Measurements from ENCODE around the gene DHX30. TPM values are rescaled to one million over a fixed set of nuclear protein-coding genes. Genes with fewer than 3 reads are reported as not detected.
A peak's percentile ranks its signal among the peaks of the same experiment; 100 is the strongest.

The DHX30 gene
- total RNA-seq, 1 donor from 2014 or later, result 49.8 TPM

GRCh38 chr3:47766186-47766585 is 36.8 kb upstream of the DHX30 start:
- H3K4me1 ChIP-seq, result peaks cover 9% of the 10 kb centered on the region
- H3K9me3 ChIP-seq (replicated peaks), result no peaks in the 10 kb centered on the region
- H3K4me3 ChIP-seq, result no peak overlapping the region
- DNase-seq, result no peak
- H3K36me3 ChIP-seq, result peaks cover 9% of the 10 kb centered on the region
- intact Hi-C loops (cut with micrococcal nuclease), result no loop called here
- TF ChIP-seq, protein P1, sequence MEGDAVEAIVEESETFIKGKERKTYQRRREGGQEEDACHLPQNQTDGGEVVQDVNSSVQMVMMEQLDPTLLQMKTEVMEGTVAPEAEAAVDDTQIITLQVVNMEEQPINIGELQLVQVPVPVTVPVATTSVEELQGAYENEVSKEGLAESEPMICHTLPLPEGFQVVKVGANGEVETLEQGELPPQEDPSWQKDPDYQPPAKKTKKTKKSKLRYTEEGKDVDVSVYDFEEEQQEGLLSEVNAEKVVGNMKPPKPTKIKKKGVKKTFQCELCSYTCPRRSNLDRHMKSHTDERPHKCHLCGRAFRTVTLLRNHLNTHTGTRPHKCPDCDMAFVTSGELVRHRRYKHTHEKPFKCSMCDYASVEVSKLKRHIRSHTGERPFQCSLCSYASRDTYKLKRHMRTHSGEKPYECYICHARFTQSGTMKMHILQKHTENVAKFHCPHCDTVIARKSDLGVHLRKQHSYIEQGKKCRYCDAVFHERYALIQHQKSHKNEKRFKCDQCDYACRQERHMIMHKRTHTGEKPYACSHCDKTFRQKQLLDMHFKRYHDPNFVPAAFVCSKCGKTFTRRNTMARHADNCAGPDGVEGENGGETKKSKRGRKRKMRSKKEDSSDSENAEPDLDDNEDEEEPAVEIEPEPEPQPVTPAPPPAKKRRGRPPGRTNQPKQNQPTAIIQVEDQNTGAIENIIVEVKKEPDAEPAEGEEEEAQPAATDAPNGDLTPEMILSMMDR (IDR thresholded peaks at IDR 0.05; ENCODE audit: borderline replicate concordance), result no peak
- no peaks in the 10 kb centered on the region for H3K27me3 ChIP-seq (ENCODE audit: low read depth)
- no peak overlapping the region for H3K27ac ChIP-seq (replicated peaks)

DNA sequence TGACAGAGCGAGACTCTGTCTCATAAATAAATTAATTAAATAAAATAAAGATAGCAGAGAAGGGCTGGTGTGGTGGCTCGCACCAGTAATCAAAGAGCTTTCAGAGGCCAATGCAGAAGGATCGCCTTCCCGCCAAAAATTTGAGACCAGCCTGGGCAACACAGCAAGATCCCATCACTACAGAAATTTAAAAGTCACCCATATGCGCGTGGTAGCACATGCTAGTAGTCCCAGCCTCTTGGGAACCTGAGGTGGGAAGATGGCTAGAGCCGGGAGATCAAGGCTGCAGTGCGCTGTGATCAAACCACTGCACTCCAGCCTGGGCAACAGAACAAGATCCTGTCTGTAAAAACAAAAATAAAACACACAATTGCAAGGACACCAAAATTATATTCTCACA is 30.9 kb upstream of the DHX30 start:
- no peak for DNase-seq
- H3K36me3 ChIP-seq, result peaks cover 25% of the 10 kb centered on the region
- H3K4me1 ChIP-seq, result no peaks in the 10 kb centered on the region
- no peaks in the 10 kb centered on the region for H3K9me3 ChIP-seq (replicated peaks)
- H3K27me3 ChIP-seq (ENCODE audit: low read depth), result no peaks in the 10 kb centered on the region
- intact Hi-C loops (cut with micrococcal nuclease), result no loop called here
- no peak overlapping the region for H3K27ac ChIP-seq (replicated peaks)
- H3K4me3 ChIP-seq, result no peak overlapping the region
- TF ChIP-seq, protein P1 (IDR thresholded peaks at IDR 0.05; ENCODE audit: borderline replicate concordance), result no peak

- peaks cover 25% of the 10 kb centered on the region for H3K36me3 ChIP-seq
- peaks cover 4% of the 10 kb centered on the region for H3K4me1 ChIP-seq
- no peak overlapping the region for H3K27ac ChIP-seq (replicated peaks)
- DNase-seq, result no peak
- TF ChIP-seq, protein P1 (IDR thresholded peaks at IDR 0.05; ENCODE audit: borderline replicate concordance), result no peak
- H3K4me3 ChIP-seq, result no peak overlapping the region
- intact Hi-C loops (cut with micrococcal nuclease), result no loop called here
- no peaks in the 10 kb centered on the region for H3K9me3 ChIP-seq (replicated peaks)
- no peaks in the 10 kb centered on the region for H3K27me3 ChIP-seq (ENCODE audit: low read depth)
Observed at GRCh38 chr3:47772788-47773187, 30.1 kb upstream of the DHX30 start.

- Histone ChIP-seq H3K27ac (replicated peaks) (no peak overlapping the region), H3K9me3 (replicated peaks) (no peaks in the 10 kb centered on the region), H3K4me1 (peaks cover 54% of the 10 kb centered on the region), H3K27me3 (ENCODE audit: low read depth) (no peaks in the 10 kb centered on the region), H3K36me3 (no peaks in the 10 kb centered on the region), H3K4me3 (no peak overlapping the region)
- no peak for DNase-seq
- intact Hi-C loops (cut with micrococcal nuclease), result no loop called here
- TF ChIP-seq, protein P1 (IDR thresholded peaks at IDR 0.05; ENCODE audit: borderline replicate concordance), result no peak
Observed at GRCh38 chr3:47778746-47779145, 24.2 kb upstream of the DHX30 start.

GRCh38 chr3:47780741-47781684 is 21.9 kb upstream of the DHX30 start:
- TF ChIP-seq, protein P1 (IDR thresholded peaks at IDR 0.05; ENCODE audit: borderline replicate concordance), result no peak
- H3K4me3 ChIP-seq, result peak overlapping the region; percentile 94
- peak overlapping the region; percentile 98 for H3K27ac ChIP-seq (replicated peaks)
- H3K27me3 ChIP-seq (ENCODE audit: low read depth), result no peaks in the 10 kb centered on the region
- DNase-seq, result peak; percentile 70
- no peaks in the 10 kb centered on the region for H3K36me3 ChIP-seq
- intact Hi-C loops (cut with micrococcal nuclease), result no loop called here
- H3K9me3 ChIP-seq (replicated peaks), result no peaks in the 10 kb centered on the region
- peaks cover 54% of the 10 kb centered on the region for H3K4me1 ChIP-seq

All from left ventricle myocardium inferior (tissue), 1 donor.